Measurements from ENCODE around the gene HOXA7. TPM values are rescaled to one million over a fixed set of nuclear protein-coding genes. Genes with fewer than 3 reads are reported as not detected.

HOXA7 gene
- total RNA-seq (under 1 TPM in 3 of 6 donors, not detected in 3; 0.06 to 0.19 (median 0.17) TPM), polyA plus RNA-seq (under 1 TPM; 0.15 to 0.49 TPM)

DNA sequence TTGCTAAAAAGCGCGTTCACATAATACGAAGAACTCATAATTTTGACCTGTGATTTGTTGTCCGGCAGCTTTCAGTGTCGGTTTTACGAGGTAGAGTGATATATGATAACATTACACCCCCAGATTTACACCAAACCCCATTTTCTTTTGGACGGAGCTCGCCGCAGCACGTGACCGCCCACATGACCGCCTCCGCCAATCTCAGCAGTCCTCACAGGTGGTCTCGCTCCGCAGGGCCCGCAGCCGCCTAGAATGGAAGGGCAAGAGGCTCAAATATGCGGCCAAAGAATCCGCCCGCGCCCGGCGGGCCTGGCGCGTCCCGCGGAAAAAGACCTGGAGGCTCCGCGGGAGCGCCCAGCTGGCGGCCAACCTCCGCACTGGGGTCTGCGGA is at the start of gene HOXA7:
Gene HOXA7 (minus strand): TSS at position 168 of the 391 bp plus-strand sequence. CDS start 130 bp downstream, at position 38.
- Histone ChIP-seq H3K36me3 (no peaks in the 10 kb centered on the region), H3K4me1 (peaks cover 0 to 5% (median 4%) of the 10 kb centered on the region in 3 donors), H3K4me3 (peak within 1 kb of the TSS in 1 of 4 donors; percentile 29), H3K9me3 (no peaks in the 10 kb centered on the region), H3K27ac (no peak within 1 kb of the TSS), H3K27me3 (peaks cover 15 to 82% (median 39%) of the 10 kb centered on the region in 4 donors)
- 5 to 7% methylated on average over 33 of the region's 33 CpGs for WGBS, 2 donors
- ATAC-seq = no peak
- TF ChIP-seq, protein P1, sequence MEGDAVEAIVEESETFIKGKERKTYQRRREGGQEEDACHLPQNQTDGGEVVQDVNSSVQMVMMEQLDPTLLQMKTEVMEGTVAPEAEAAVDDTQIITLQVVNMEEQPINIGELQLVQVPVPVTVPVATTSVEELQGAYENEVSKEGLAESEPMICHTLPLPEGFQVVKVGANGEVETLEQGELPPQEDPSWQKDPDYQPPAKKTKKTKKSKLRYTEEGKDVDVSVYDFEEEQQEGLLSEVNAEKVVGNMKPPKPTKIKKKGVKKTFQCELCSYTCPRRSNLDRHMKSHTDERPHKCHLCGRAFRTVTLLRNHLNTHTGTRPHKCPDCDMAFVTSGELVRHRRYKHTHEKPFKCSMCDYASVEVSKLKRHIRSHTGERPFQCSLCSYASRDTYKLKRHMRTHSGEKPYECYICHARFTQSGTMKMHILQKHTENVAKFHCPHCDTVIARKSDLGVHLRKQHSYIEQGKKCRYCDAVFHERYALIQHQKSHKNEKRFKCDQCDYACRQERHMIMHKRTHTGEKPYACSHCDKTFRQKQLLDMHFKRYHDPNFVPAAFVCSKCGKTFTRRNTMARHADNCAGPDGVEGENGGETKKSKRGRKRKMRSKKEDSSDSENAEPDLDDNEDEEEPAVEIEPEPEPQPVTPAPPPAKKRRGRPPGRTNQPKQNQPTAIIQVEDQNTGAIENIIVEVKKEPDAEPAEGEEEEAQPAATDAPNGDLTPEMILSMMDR (IDR thresholded peaks at IDR 0.05) = no peak
- FAIRE-seq = no peak
- peak in 4 of 6 donors; percentile 1 to 59 (median 34) for DNase-seq
- intact Hi-C loops (cut with DNase I) = loop anchor here in 1 of 3 donors (10.0 kb wide), 1 partner anchor 1302 kb away; no protein-coding TSS in a partner anchor

DNA sequence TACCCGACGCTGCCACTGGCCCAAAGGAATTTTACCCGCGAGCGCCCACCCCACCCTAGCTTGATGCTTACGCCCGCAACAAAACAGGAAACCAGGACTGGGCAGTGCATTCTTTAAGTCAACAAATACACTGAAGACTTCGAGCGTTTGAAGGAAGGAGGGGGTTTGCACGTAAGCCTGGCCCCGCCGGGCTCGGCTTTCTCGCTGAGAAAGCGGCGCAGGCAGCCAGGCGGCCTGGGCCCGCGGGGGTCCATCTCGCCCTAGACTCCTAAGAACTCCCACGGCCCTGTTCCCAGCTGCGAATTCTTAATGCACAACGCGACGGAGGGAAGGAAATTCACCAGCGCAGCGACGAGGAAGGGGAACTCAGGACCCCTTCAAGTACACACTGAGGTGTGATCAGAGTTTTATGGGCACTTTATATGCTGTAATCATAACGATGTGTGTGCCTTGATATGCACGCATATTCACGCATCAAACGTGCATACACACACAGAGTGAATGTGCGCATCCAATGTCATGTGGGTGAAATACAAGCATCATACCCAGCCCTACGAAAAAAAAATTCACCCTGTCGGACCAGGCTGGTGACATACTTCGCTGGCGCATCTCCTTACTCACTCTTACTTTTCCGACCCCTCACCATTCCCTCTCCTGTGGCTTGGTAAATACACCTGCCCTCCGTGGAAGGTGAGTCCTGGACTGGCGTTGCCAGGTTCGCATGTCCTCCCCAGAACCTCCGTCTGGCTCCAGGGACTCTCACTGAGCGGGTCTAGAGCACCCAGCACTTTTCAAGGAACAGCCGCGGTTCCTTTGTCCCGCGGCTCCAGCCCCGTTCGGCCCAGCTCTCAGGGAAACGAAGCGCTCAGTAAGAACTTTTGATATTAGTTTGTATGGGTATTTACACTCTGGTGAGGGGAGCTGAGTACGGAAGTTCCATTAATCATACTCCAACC is 49.1 kb upstream of the HOXA7 start:
- Histone ChIP-seq H3K27me3 (peaks cover 10 to 85% (median 22%) of the 10 kb centered on the region in 4 donors), H3K4me3 (peak overlapping the region in 1 of 4 donors; percentile 18), H3K4me1 (peaks cover 0 to 10% (median 1%) of the 10 kb centered on the region in 3 donors), H3K9me3 (no peaks in the 10 kb centered on the region), H3K36me3 (no peaks in the 10 kb centered on the region), H3K27ac (no peak overlapping the region)
- WGBS, 2 donors = 9 to 12% methylated on average over 52 of the region's 52 CpGs
- TF ChIP-seq, protein P1 (IDR thresholded peaks at IDR 0.05) = no peak
- intact Hi-C loops (cut with DNase I) = no loop called here
- DNase-seq (no peak), ATAC-seq (no peak), FAIRE-seq (no peak)

DNA sequence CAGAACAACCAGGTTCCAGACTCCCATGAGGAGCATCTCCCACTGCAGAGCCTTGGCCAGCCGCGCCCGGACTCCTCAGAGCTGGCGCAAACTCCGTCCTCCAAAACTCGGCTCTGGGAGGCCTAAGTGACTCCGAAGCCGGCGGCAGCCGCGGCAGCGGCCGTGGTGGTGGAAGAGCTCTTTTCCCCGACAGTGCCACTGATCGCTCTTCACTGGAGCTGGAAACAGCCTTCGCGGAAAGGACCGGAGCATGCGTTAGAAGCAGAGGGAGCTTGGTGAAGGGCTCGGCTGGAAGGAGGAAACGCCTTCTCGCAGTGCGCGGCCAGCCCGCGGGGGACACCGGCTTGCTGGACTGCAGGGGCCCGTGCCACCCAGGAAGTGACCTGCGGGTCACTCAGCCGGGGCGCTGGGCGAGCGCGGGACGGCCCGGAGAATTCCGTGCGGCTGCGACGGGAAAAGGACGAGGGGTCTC is 48.4 kb upstream of the HOXA7 start:
- Histone ChIP-seq H3K36me3 (no peaks in the 10 kb centered on the region), H3K4me1 (peaks cover 0 to 11% (median 6%) of the 10 kb centered on the region in 3 donors), H3K27me3 (peaks cover 10 to 83% (median 19%) of the 10 kb centered on the region in 4 donors), H3K27ac (no peak overlapping the region), H3K9me3 (no peaks in the 10 kb centered on the region), H3K4me3 (peak overlapping the region in 1 of 4 donors; percentile 18)
- no peak for DNase-seq
- no peak for FAIRE-seq
- TF ChIP-seq, protein P1 (IDR thresholded peaks at IDR 0.05) = no peak
- peak in 3 of 4 donors; percentile 14 to 35 (median 20) for ATAC-seq
- 6 to 8% methylated on average over 41 of the region's 41 CpGs for WGBS, 2 donors
- intact Hi-C loops (cut with DNase I) = no loop called here

DNA sequence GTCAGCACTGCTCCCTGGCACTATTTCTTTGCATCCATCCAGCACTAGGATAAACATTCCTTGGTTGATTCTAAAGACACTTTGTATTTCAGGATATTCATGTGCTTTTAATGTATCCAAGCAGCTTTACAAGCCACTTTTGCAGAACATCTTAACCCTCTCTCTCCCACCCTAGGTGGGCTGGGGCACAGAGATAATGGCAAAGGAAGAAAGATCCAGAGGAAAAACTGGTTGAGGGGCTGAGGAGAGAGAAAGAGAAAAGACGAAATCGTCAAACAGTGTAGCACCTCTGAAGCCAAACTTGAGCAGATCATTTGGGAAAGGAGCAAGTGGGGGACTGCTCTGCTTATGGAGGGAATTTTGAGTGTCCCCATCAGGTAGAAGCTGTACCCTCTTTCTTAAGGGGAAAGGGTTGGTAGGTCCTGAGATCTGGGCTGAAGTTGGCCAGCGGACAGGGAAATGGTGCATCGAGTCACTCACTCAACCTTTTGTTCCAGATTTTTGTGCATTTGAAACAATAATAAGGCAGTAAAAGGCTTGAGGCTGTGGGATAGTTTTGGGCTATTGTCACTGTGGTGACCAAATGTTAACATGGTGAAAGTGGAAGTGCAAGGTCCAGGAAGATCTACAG is 47.6 kb upstream of the HOXA7 start:
- no peak for FAIRE-seq
- TF ChIP-seq, protein P1 (IDR thresholded peaks at IDR 0.05) = no peak
- intact Hi-C loops (cut with DNase I) = no loop called here
- Histone ChIP-seq H3K27me3 (peaks cover 10 to 79% (median 18%) of the 10 kb centered on the region in 4 donors), H3K27ac (no peak overlapping the region), H3K4me1 (peaks cover 0 to 14% (median 6%) of the 10 kb centered on the region in 3 donors), H3K9me3 (no peaks in the 10 kb centered on the region), H3K4me3 (no peak overlapping the region), H3K36me3 (no peaks in the 10 kb centered on the region)
- ATAC-seq = no peak
- no peak for DNase-seq
- WGBS, 2 donors = 18 to 21% methylated on average over 4 of the region's 4 CpGs
